HG03097 (cell line): ENCODE measurements around the gene ITGA5.
A peak's percentile ranks its signal among the peaks of the same experiment; 100 is the strongest.

Experiments
- ATAC-seq: cut with Tn5 transposase; IDR thresholded peaks from one replicate; pipeline ENCODE4 v1.9.1; 2021; ENCODE audit not compliant: unreplicated experiment, low FRiP score

Gene ITGA5

GRCh38 chr12:54390668-54391551, 28.2 kb downstream of the ITGA5 start:
- no peak for ATAC-seq

DNA sequence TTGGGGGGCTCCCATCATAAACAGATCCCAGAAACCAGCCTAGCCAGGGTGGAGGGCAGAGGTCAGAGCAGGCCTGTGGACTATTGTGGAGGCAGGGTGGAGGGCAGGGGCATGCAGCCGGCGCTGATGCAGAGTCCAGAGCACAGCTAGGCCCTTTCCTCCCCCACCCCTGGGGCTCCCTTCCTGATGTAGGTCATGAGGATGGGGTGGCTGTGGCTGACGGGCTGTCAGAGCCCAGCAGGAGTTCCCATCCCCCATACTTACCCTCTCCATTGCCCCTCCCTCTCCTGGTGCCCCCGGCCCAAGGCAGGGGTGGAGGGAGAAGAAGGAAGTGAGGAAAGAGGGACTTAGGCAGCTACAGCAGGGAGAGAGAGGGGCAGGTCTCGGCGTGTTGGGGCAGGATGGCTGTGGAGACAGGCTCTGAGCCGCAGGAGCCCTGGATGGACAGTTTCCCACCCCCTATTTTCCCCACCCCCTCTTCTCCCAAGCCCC, 28.8 kb downstream of the ITGA5 start:
- ATAC-seq: no peak

GRCh38 chr12:54389607-54390175, 29.4 kb downstream of the ITGA5 start:
- ATAC-seq: no peak

GRCh38 chr12:54389134-54389508, 29.9 kb downstream of the ITGA5 start:
- ATAC-seq: no peak

GRCh38 chr12:54388237-54389133, 30.6 kb downstream of the ITGA5 start:
- no peak for ATAC-seq

GRCh38 chr12:54387114-54387467, 32.0 kb downstream of the ITGA5 start:
- ATAC-seq: no peak

- no peak for ATAC-seq
Measured at GRCh38 chr12:54386403-54387113, 32.5 kb downstream of the ITGA5 start.

DNA sequence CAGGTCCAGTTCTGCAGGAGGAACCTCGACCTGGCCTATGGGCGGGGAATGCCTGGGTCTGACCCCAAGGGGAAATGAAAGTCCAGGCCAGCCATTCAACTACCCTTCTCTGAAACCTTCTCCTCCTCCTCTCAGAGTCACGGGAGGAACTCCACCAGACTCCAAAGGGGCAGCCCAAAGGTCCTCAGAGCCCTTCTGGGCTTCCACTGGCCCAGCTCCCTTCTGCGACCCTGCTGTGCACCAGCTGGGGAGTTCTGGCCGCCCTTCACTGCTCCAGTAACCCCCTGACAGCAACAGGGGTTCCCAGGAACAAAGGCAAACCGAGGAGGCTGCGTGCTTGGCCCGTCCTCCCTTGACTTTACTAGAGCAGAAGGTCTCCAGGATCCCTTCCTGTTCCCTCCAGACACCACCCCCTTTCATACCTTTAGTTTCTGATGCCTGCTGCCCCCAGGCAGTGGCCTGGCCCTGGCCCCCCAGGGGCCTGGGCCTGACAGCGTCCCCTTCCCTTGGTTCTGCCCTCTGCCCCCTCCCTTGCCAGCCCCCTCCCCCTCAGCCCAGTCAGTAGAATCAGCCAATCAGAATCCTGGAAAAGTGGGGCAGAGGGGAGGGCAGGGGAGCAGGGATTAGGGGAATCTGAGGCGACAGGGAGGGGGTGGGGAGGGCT, 33.7 kb downstream of the ITGA5 start:
- ATAC-seq: no peak

DNA sequence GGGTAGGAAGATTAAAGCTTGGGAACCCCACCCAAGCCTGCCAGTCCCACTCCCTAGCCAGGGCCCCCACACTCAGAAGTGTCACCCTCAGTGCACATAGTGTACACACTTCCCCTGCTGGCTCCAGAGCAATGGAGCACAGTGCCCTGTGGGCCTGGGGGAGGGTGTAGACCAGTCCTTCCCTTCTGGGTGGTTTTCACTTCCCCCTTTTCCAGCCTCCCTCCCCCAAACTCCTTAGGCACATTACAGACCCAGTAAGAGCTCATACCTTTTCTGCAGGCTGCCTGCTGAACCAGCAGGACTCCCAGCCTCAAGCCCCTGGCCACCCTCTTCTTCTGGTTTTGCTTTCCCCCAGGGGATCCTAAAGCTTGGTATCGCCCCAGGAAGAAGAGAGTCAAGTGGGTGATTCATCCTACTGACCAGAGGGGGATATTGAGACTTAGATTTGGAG, 34.5 kb downstream of the ITGA5 start, which contains the start of gene ZNF385A:
Gene ZNF385A, minus strand, starts transcription at position 143 of the 451 bp plus-strand sequence. CDS start 219 bp downstream, outside the sequence.
- ATAC-seq: no peak

GRCh38 chr12:54383041-54383609, 35.9 kb downstream of the ITGA5 start:
- no peak for ATAC-seq

DNA sequence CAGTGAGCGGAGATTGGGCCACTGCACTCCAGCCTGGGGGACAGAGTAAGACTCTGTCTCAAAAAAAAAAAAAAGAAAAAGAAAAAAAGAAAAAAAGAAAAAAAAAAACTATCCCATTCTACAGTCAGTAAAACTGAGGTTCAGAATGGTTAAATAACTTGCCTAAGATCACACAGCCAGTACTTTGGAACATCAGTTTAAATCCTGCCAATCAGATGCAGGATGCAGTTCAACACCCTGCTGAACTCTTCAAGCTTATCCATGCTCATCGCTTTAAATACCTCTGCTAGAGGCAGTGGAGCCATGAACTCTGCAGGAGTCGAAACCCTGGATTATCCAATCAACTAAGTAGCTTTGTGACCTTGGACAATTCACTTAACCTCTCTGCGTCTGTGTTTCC, 37.9 kb downstream of the ITGA5 start:
- ATAC-seq: no peak

DNA sequence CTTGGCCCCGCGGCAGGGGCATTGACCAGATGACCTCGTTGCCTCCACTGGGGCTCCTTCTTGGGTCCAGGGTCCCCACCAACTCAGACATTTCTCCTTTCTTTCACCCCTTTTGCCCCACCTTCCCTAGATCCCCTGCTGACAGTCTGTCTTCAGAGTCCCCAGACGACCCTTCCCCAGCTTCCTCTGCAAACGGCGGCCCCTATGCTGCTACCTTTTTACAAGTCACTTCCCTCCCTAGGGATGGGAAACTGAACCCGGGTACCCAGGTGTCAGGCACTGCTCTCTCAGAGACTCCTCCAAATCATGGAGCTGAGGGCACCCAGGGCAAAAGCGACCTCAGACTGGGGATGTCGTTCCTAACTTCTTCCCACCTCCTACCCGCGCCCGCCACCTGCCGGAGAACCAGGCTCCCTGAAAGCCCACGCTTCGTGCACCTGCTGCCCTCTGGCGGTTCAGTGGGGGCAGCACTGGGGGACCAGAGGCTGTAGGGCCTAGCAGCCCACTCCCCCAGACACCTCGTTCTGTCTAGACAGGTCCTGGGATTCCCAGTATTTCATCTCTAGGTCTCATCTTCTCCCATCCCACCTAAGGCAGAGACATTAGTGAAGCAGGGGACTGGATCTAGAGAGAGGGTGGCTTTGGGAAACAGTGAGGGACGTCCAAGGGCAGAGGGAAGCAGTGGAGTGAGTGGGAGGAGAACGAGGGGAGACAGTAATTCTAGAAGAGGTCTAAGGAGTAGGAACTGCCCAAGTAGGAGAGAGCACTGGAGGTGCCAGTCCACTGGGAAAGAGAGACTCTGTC, 39.5 kb downstream of the ITGA5 start:
- ATAC-seq: peak; percentile 60

GRCh38 chr12:54378796-54379397, 40.2 kb downstream of the ITGA5 start:
- no peak for ATAC-seq

DNA sequence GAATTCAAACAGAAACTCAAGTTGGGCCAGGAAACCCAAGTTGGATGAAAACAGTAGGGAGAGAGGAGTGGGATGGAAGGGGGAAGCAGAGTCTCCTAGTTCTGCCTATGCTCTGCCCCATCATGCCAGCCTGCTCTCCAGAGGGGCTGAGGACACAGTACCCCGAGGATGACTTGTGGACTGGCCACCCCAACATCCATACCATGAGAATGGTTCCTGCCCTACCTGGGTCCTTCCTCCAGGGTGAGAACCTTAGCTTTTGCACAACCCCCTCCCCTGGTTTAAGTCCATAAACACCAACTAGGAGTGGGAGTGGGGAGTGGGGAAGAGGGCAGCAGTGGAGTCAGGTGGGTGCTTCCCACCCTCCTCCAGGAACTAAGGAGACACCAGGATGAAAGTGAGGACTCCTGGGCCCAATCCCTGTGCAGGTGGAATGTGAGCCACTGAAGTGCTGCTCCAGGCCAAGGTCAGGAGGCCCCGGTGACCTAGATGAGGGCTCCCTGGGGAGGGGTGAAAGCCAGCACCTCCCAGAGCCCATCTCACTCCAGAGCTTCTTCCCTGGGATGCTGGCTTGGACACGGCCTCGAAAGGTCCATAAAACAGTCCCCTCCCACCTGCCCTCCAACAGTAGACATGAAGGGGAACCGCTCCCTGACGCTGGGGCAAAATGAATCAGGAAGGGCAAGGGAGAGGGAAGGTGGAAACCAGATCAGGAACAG, 41.1 kb downstream of the ITGA5 start:
- no peak for ATAC-seq

GRCh38 chr12:54377007-54377406, 42.1 kb downstream of the ITGA5 start:
- no peak for ATAC-seq

DNA sequence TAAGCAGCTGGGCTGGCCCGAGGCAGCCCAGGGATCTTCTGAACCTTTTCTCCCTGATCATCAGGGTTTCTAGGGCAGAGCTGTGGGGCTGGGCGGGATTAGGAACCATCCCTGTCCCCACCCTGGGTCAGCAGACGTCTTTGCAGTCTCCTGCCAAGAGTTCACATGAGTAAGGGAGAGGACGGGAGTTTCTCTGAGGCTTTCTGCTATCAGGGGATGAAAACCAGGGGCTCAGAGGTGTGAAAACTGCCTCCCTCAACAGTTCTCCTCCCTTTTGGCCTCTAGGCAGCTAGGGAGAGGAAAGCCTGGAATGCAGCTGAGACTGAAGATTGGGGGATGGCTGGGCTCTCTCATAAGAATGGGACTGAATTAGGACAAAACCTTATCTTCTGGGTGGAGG, 42.5 kb downstream of the ITGA5 start:
- no peak for ATAC-seq

GRCh38 chr12:54375259-54375579, 43.8 kb downstream of the ITGA5 start:
- ATAC-seq: no peak
